Measurements from ENCODE around the gene PFDN6. TPM values are rescaled to one million over a fixed set of nuclear protein-coding genes. Genes with fewer than 3 reads are reported as not detected.

The PFDN6 gene
- total and polyA plus RNA-seq, 9 of the 15 experiments (the other 6 are each of a cell fraction or from before 2014, with no cell fraction given), result 6.8 to 475 (median 216) TPM

DNA sequence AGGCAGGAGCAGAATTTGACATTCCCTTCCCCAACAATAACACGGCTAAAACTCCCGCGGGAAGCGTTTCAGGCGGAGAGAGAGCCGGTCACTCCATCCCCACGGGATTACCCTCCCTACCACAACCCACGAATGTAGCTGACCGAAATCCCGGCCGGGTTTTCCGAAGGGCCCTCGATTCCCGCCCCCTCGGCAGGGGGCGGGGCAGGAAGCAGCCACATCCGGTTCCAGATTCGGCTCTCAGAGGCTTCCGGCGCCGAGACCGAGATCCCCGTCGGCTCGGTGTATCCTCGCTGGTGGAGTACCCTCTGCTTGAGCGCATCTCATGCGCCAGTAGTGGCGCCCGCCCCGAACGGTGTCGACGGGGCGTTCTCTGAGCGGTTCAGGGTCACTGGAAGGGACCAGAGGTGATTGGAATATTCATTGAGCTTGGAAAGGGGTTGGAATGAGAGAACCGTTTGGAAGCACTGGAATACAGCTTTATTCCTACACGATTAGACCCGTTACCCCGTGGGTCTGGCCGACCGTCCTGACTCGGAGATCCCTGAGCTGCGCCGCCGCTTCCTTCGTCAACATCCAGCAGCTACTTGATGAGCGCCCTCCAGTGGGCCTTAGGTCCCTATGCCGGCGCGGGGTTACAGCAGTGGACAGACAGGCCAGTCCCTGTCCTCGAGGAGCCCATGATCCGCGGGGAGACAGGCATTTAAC, 10.0 kb downstream of the PFDN6 start (continued):
- TF ChIP-seq, protein P1, sequence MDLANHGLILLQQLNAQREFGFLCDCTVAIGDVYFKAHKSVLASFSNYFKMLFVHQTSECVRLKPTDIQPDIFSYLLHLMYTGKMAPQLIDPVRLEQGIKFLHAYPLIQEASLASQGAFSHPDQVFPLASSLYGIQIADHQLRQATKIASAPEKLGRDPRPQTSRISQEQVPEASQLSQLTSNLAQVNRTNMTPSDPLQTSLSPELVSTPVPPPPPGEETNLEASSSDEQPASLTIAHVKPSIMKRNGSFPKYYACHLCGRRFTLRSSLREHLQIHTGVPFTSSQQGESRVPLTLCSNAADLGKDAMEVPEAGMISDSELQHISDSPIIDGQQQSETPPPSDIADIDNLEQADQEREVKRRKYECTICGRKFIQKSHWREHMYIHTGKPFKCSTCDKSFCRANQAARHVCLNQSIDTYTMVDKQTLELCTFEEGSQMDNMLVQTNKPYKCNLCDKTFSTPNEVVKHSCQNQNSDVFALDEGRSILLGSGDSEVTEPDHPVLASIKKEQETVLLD (IDR thresholded peaks at IDR 0.05), result peak; percentile 40; the same call in 1 of the 2 replicates
- TF ChIP-seq ZNF232 (CRISPR knock-in tag; IDR thresholded peaks at IDR 0.05) (0 out of 2 replicates have a peak, but pooled peaks have one; percentile 13), U2AF1 (optimal IDR thresholded peaks at IDR 0.05; ENCODE audit: low read depth, low read length) (no peak), ATF3 (IDR thresholded peaks at IDR 0.05) (no peak), ATF3 (CRISPR knock-in tag; conservative IDR thresholded peaks at IDR 0.05) (peak; percentile 81; the same call in 1 of the 2 replicates), ATF1 (CRISPR knock-in tag; IDR thresholded peaks at IDR 0.05) (no peak), ATF1 (tag; IDR thresholded peaks at IDR 0.05) (peak; percentile 87), EGR1 (conservative IDR thresholded peaks at IDR 0.05) (peak; percentile 94), ZSCAN32 (CRISPR knock-in tag; IDR thresholded peaks at IDR 0.05) (peak; percentile 58; the same call in 1 of the 2 replicates), BRD4 (IDR thresholded peaks at IDR 0.05) (peak; percentile 82; the same call in 1 of the 2 replicates), ZNF263 (CRISPR knock-in tag; IDR thresholded peaks at IDR 0.05; ENCODE audit: borderline replicate concordance) (peak; percentile 69), ZBTB40 (IDR thresholded peaks at IDR 0.05) (peak; percentile 90), ZBTB40 (CRISPR knock-in tag; IDR thresholded peaks at IDR 0.05) (no peak), GATAD2A (IDR thresholded peaks at IDR 0.05) (peak; percentile 94), NCOR1 (IDR thresholded peaks at IDR 0.05) (no peak; the same call in none of the 2 replicates), ZNF354B (CRISPR knock-in tag; IDR thresholded peaks at IDR 0.05) (no peak), NRF1 (conservative IDR thresholded peaks at IDR 0.05 in 1 of 2, IDR thresholded peaks at IDR 0.05 in 1 of 2) (peak; percentile 82 to 86)

All from K562 (cell line).